Endometrial microvascular endothelial cells (primary cell): ENCODE results near the gene MDK. TPM values are rescaled to one million over a fixed set of nuclear protein-coding genes. Genes with fewer than 3 reads are reported as not detected.

Source experiments
- in situ Hi-C: cut with HindIII; loops from 2 replicates; pipeline ENCODE4 v1.10.0; 2017; ENCODE audit warnings: low sequenced_read_pairs, low pct_unique_long_range_greater_than_20kb; ENCODE audit errors: inconsistent ontology term
- total RNA-seq: library from RNA; depleted of rRNA; stranded (reverse); fragments of >200 nt; gene quantifications from one replicate; pipeline ENCODE4 v1.2.3, GENCODE V29; 2015; ENCODE audit errors: inconsistent ontology term

MDK gene
- total RNA-seq, 1 donor from 2014 or later = 93.8 TPM

GRCh38 chr11:46420513-46420912 lies 39.0 kb downstream of the MDK start:
- in situ Hi-C loops = no loop called here

GRCh38 chr11:46421257-46421880 lies 39.9 kb downstream of the MDK start:
- in situ Hi-C loops = no loop called here

GRCh38 chr11:46422588-46422987 lies 41.1 kb downstream of the MDK start:
- in situ Hi-C loops = no loop called here

GRCh38 chr11:46426233-46426991 lies 44.9 kb downstream of the MDK start:
- in situ Hi-C loops = no loop called here

GRCh38 chr11:46427364-46427763 lies 45.9 kb downstream of the MDK start:
- in situ Hi-C loops = no loop called here

GRCh38 chr11:46429717-46430116 lies 48.2 kb downstream of the MDK start:
- in situ Hi-C loops = no loop called here

- in situ Hi-C loops = no loop called here
Observed at GRCh38 chr11:46431211-46431610, 49.7 kb downstream of the MDK start.

Other genes starting within 250 kb of the MDK start
- gene CREB3L1, start 104.0 kb upstream of the MDK start, total RNA-seq = 2.4 TPM
- 95.0 TPM for gene DGKZ, start 34.2 kb upstream of the MDK start, total RNA-seq
- not detected for gene CHRM4, start 10.1 kb downstream of the MDK start, total RNA-seq
- gene AMBRA1, start 212.4 kb downstream of the MDK start, total RNA-seq = 40.6 TPM
- gene HARBI1, start 235.6 kb downstream of the MDK start, total RNA-seq = 3.4 TPM
- gene ATG13, start 235.9 kb downstream of the MDK start, total RNA-seq = 87.7 TPM